NB4 (cell line): Measurements from ENCODE around the gene FOXF1.

Experiments
- DNase-seq: peaks from one replicate; pipeline ENCODE4 v3.0.0; 2010; ENCODE audit warnings: low read depth
- H3K4me3 ChIP-seq: one replicate; pipeline ENCODE4 v1.5.1; 2011; ENCODE audit warnings: mild to moderate bottlenecking, low read depth, low read length, moderate library complexity
- MYC ChIP-seq: IDR thresholded peaks from 2 replicates; pipeline ENCODE4 v1.6.1; 2011; ENCODE audit warnings: low read depth, low read length
- POLR2A ChIP-seq: IDR thresholded peaks from 2 replicates; pipeline ENCODE4 v1.6.1; 2011; ENCODE audit warnings: mild to moderate bottlenecking; ENCODE audit not compliant: insufficient read length; ENCODE audit errors: extremely low read depth
- TF ChIP-seq, protein P1 (sequence below): IDR thresholded peaks from one replicate; pipeline ENCODE4 v1.5.1; 2012; ENCODE audit warnings: low read depth, low read length
- TF ChIP-seq, protein P2 (sequence below): IDR thresholded peaks from 2 replicates; pipeline ENCODE4 v1.6.1; 2011; ENCODE audit warnings: low read depth, low read length

FOXF1 gene

DNA sequence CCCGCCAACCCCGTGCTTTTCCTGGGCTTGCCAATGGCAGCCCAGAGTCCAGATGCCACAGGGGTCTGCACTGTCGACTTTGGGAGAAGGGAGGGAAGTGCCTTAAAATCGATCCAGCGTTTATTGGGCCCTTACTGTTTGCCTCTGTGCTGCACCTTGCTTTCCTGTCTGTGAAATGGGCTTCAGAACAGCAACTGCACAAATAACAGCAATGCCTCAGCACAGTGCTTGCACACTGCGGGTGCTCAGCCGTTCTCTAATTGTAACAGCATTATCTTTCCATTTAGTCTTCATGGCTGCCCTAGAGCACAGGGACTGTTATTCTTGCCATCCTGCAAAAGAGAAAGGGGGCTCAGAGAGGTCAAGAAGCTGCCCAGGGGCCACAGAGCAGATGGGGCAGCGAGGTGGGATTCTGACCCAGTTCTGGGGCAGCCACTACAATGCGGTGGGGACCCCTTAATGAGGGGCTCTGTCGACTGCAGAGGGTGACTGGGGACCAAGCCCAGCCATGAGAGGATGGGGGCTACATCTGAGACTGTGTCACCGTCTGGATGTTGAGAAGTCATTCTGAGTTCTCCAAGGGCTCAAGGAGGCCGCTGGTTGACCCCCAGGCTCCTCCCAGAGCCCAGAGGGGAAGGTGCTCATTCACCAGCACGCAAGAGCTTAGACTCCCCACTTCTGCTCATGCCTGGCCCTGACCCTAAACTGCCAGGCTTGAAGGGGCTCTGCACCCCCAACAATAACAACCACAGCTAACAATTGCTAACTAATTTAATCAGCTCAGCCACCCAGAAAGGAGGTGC is 9.4 kb upstream of the FOXF1 start:
- no peak overlapping the region for H3K4me3 ChIP-seq
- TF ChIP-seq, protein P1, sequence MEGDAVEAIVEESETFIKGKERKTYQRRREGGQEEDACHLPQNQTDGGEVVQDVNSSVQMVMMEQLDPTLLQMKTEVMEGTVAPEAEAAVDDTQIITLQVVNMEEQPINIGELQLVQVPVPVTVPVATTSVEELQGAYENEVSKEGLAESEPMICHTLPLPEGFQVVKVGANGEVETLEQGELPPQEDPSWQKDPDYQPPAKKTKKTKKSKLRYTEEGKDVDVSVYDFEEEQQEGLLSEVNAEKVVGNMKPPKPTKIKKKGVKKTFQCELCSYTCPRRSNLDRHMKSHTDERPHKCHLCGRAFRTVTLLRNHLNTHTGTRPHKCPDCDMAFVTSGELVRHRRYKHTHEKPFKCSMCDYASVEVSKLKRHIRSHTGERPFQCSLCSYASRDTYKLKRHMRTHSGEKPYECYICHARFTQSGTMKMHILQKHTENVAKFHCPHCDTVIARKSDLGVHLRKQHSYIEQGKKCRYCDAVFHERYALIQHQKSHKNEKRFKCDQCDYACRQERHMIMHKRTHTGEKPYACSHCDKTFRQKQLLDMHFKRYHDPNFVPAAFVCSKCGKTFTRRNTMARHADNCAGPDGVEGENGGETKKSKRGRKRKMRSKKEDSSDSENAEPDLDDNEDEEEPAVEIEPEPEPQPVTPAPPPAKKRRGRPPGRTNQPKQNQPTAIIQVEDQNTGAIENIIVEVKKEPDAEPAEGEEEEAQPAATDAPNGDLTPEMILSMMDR: no peak
- TF ChIP-seq POLR2A (no peak), MYC (no peak)
- TF ChIP-seq, protein P2, sequence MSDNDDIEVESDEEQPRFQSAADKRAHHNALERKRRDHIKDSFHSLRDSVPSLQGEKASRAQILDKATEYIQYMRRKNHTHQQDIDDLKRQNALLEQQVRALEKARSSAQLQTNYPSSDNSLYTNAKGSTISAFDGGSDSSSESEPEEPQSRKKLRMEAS: no peak
- no peak for DNase-seq

DNA sequence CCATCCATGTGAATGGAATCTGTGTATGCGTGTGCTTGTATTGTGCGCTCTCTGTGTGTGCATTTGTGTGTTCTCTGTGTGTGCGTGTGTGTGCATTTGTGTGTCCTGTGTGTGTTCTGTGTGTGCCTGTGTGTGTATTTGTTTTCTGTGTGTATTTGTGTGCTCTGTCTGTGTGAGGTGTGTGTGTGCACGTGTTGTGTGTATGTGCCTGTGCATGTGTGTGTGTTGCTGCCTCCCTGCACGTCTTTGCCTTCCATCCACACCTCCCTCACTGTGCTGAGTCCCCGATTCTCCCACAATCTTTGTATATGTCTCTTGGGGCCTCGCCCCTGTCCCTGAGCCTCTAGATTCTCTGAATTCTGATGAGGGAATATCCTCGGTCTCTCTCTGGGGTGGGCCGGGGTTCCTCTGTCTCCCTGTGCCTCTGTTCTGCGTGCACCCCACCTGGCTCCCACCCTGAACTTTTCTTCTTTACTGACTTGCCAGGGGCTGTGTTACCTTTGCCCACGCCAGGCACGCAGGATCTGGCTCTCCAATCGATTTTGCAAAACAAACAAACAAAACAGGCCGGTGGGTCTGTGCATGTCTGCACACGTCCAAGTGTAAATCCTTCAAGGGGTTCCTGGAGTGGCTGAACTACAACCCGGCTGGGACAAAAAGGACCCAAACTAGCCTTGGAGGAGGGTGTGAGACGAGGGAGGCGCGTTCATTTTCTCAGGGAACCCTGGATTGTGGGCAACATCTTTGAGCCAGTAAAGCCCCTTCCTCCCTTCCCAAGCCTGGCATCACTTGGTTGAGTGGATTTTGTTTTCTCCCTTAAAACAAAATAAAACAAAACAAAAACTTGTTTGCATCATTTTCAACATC is 8.1 kb upstream of the FOXF1 start:
- no peak for DNase-seq
- no peak for TF ChIP-seq POLR2A
- TF ChIP-seq MYC: no peak
- TF ChIP-seq, protein P2: no peak
- TF ChIP-seq, protein P1: no peak
- no peak overlapping the region for H3K4me3 ChIP-seq

DNA sequence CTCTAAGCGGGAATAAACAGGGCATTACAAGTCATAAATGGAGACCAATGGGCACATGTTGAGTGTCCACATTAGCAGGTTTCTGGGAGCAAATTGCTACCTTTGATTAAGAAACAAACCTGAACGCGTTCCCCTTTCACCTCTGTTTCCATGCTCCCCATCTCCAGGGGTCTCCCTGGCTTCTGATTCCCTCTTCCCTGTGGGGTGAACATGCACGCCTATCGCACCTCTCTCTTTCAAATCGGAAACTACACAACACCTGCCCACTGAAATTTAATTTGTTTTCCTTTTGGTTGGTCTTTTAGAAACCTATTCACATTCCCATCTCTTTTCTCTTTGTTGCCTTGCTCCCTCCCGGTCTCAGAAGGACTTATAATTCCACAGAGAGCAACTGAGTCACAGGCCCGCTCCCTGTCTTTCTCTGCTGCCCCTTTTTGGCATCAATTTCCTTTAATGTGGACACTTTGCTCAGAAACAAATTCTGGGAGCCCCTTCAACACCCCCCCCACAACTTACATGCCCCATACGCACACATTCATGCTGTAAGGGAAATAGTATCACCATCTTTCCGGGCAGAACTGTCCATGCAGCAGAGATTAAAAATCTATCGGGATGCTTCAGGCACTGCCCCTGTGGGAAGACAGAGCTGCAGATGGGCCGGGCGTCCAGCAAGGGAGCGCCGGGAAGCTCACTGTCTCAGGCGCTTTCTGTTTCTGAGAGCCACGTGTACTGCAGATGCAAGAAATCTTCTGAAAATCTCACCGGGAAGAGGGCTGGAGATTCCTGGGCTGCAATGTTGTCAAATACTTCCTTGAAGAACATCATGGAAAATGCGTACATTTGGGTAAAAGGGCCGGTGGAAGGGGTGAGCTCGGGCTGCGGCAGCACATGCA is 7.2 kb upstream of the FOXF1 start:
- no peak for DNase-seq
- no peak overlapping the region for H3K4me3 ChIP-seq
- TF ChIP-seq POLR2A (no peak), MYC (no peak)
- TF ChIP-seq, protein P2: no peak
- TF ChIP-seq, protein P1: no peak

DNA sequence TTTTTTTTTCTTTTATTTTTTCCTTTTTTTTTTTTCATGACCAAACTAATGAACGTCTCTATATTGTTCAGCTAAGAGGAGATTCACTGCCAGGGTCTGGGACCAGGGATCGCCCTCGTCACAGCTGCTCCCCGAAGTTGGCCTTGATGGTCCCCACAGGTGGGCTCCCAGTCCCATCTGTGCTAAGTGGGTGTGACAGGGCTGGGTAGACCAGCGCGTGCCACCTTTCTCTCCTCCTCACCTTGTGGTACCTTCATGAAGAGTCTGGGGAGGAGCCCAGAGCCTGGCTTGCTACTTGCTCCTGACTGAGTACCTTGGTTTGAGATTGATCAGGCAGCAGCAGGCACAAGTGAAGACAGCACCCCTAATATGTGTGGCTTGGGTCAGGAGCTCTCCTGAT is 6.5 kb upstream of the FOXF1 start:
- TF ChIP-seq, protein P2: no peak
- TF ChIP-seq POLR2A (no peak), MYC (no peak)
- TF ChIP-seq, protein P1: no peak
- H3K4me3 ChIP-seq: no peak overlapping the region
- DNase-seq: no peak

DNA sequence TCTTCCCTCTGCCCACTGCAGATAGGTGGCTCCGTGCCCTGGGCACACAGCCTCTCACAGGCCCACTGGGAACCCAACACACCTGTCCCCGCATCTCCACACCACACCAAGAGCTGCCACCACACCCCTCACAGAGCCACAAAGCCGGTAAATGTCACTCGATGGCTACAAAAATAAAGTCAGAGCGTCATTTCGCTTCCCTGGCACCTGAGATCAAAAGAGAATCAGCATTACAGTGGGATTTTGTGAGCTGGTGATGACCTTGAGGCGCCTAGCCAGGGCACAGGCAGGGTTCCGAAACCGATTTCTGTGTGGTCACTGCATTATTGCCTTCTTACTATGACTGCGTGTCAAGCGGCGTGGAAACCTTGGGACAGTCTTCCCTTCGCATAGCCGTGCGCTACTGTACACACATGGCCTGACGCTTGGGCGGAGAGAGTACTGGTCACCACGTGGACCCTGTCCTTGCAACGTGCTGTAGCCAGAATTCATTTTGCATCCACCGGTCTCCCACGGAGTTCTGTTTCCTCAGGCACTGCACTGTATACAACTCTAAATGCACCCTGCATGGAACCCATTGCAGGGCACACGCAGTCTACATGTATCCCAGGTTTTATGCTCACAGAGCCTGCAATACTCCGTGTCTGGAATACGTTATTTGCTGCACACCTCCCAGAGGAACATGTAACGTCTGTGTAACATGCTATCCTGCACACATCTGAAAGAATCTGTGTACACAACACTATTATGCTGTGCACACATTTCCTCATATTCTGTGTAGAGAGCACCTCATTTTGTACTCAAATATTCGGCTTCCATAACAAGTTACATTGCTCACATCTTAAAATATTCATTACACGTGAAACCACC is 5.8 kb upstream of the FOXF1 start:
- H3K4me3 ChIP-seq: no peak overlapping the region
- no peak for DNase-seq
- no peak for TF ChIP-seq MYC
